Vagina (tissue), 2 donors: ENCODE measurements around the gene ABL1. TPM values are rescaled to one million over a fixed set of nuclear protein-coding genes. Genes with fewer than 3 reads are reported as not detected.

Experiments used
- DNase-seq, 2 donors: peaks; one replicate each; pipeline ENCODE4 v3.0.0-alpha.2; 2017; ENCODE audit errors: extremely low spot score in 2 of 2
- H3K27ac ChIP-seq: fragments of 200-600 bp; sonication (generic); one replicate; pipeline ENCODE4 v1.5.1; 2019
- H3K27me3 ChIP-seq: fragments of 200-600 bp; sonication (generic); one replicate; pipeline ENCODE4 v1.5.1; 2019
- H3K36me3 ChIP-seq, 2 donors: fragments of 200-600 bp; sonication (generic); one replicate each; pipeline ENCODE4 v1.5.1; 2017 to 2019
- H3K4me1 ChIP-seq: fragments of 200-600 bp; sonication (generic); one replicate; pipeline ENCODE4 v1.5.1; 2019
- H3K4me3 ChIP-seq, 2 donors: fragments of 200-600 bp; sonication (generic); 1 replicate in 1 of 2; 2 replicates in 1 of 2; pipeline ENCODE4 v1.5.1; 2016 to 2019
- H3K9me3 ChIP-seq: fragments of 200-600 bp; sonication (generic); one replicate; pipeline ENCODE4 v1.5.1; 2019
- CTCF ChIP-seq, 3 experiments: fragments of 450-650 bp in 2 of 3; fragments of 200-600 bp in 1 of 3; sonication (generic) in 1 of 3; IDR thresholded peaks; one replicate each; pipeline ENCODE4 v1.5.1; 2017 to 2019; ENCODE audit warnings: antibody characterized with exemption in 3 of 3, mild to moderate bottlenecking in 2 of 3, moderate library complexity in 2 of 3
- POLR2A ChIP-seq, 2 donors: fragments of 450-650 bp; IDR thresholded peaks; one replicate each; pipeline ENCODE4 v1.6.1; 2017; ENCODE audit warnings: antibody characterized with exemption in 2 of 2, mild to moderate bottlenecking in 2 of 2, moderate library complexity in 2 of 2
- POLR2AphosphoS5 ChIP-seq, 2 donors: sonication (generic); formaldehyde crosslinking; IDR thresholded peaks; one replicate each; pipeline ENCODE4 v1.9.0; 2017; ENCODE audit warnings: antibody characterized with exemption in 2 of 2, mild to moderate bottlenecking in 2 of 2, low read depth in 1 of 2; ENCODE audit not compliant: insufficient read depth in 1 of 2
- intact Hi-C: fragments of 100-400 bp; cut with DNase I; formaldehyde crosslinking; loops from one replicate; pipeline ENCODE4 v1.15.1; 2023
- total RNA-seq: library from RNA; depleted of rRNA; stranded (reverse); fragments of >200 nt; gene quantifications from one replicate; pipeline ENCODE4 v1.2.3, GENCODE V29; 2016

Gene ABL1
- total RNA-seq, 1 donor from 2014 or later = 68.5 TPM

DNA sequence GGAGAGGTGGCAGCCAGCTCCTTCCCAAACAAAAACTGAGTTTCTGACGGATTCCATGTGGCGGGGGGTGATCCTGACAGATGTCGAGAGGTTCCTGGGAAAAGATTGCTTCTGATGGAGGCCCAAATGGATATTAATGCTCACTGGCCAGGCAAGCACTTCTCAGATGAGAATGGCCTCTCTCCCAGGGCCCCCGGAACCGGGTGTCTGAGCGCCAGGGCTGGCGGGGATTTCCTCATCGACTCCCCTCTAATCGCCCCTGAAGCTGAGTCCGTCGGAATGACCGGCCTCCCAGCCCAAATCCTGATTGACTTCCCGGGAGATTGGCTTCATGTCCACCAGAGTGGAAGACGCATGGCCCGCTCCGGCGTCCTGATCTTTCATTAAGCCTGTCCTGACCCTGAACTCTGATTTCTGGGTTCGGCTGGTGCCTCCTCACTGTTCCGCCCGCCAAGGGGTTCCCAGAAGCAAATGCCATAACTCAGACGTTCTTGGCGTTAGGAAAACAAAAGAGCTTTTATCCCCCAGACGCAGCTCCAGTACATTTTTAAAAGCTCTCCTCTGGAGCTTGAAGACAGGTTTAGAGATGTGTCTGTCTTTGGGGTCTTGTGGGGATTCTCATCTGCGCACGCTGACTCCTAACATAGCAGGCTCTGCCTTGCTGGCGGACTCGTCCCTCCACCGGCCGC is 86.4 kb downstream of the ABL1 start:
- intact Hi-C loops = no loop called here
- H3K9me3 ChIP-seq = no peaks in the 10 kb centered on the region
- no peak for DNase-seq
- H3K36me3 ChIP-seq = no peaks in the 10 kb centered on the region
- no peaks in the 10 kb centered on the region for H3K27me3 ChIP-seq
- H3K4me1 ChIP-seq = no peaks in the 10 kb centered on the region
- no peak overlapping the region for H3K4me3 ChIP-seq
- H3K27ac ChIP-seq = no peak overlapping the region
- TF ChIP-seq POLR2AphosphoS5 (IDR thresholded peaks at IDR 0.05; ENCODE audit: insufficient read depth in 1 of 2, low read depth in 1 of 2) = no peak
- TF ChIP-seq POLR2A (IDR thresholded peaks at IDR 0.05) = no peak
- TF ChIP-seq CTCF (IDR thresholded peaks at IDR 0.05) = no peak

- DNase-seq = no peak
- no peaks in the 10 kb centered on the region for H3K9me3 ChIP-seq
- no peaks in the 10 kb centered on the region for H3K36me3 ChIP-seq
- no peak overlapping the region for H3K27ac ChIP-seq
- no peak for TF ChIP-seq POLR2AphosphoS5 (IDR thresholded peaks at IDR 0.05; ENCODE audit: insufficient read depth in 1 of 2, low read depth in 1 of 2)
- no peak for TF ChIP-seq POLR2A (IDR thresholded peaks at IDR 0.05)
- TF ChIP-seq CTCF (IDR thresholded peaks at IDR 0.05) = no peak
- intact Hi-C loops = no loop called here
- H3K4me1 ChIP-seq = no peaks in the 10 kb centered on the region
- H3K27me3 ChIP-seq = no peaks in the 10 kb centered on the region
- H3K4me3 ChIP-seq = no peak overlapping the region
Measured at GRCh38 chr9:130921989-130922892, 87.2 kb downstream of the ABL1 start.

- no peak for TF ChIP-seq POLR2A (IDR thresholded peaks at IDR 0.05)
- no peak for TF ChIP-seq CTCF (IDR thresholded peaks at IDR 0.05)
- TF ChIP-seq POLR2AphosphoS5 (IDR thresholded peaks at IDR 0.05; ENCODE audit: insufficient read depth in 1 of 2, low read depth in 1 of 2) = no peak
- Histone ChIP-seq H3K4me1 (no peaks in the 10 kb centered on the region), H3K4me3 (no peak overlapping the region), H3K9me3 (no peaks in the 10 kb centered on the region), H3K27ac (no peak overlapping the region), H3K36me3 (no peaks in the 10 kb centered on the region), H3K27me3 (no peaks in the 10 kb centered on the region)
- intact Hi-C loops = no loop called here
- DNase-seq = no peak
Measured at GRCh38 chr9:130922893-130923610, 88.0 kb downstream of the ABL1 start.

DNA sequence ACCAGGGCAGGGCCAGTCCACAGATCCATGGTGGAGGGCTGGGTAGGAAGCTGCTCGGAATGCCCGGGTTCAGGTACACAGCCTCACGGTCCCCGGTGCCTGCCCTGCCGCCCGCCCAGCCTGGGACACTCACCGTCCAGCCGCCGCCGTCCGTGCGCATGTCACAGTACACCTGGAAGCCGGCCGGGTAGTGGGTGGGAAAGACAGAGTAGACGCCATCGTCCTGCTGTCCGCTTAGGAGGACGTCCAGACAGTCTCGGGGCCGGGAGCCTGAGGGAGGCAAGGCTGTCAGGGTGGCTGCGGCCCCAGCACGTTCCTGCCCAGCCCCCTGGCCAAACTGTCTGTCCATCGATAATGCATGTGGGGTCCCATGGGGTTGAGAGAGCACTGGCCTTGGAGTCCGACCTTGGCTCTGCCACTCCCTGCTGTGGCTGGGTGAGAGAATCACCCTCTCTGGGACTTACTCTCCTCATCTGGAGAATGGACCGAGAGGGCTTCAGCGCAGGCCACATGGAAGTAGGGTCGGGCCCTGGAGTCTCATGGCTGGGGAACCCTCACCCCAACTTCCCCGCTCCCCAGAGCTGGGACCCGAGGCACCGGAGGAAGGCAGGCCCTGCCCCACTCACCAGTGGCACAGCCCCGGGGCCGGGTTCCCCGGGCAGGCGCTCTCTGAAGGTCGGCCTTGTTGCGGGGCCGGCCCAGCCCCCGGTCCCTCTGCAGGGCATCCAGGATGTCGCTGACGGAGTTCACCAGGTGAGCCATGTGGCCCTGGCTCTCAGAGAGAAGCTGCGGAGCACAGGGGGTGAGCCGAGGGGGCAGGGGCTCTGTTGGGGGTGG is 88.8 kb downstream of the ABL1 start:
- TF ChIP-seq POLR2AphosphoS5 (IDR thresholded peaks at IDR 0.05; ENCODE audit: insufficient read depth in 1 of 2, low read depth in 1 of 2) (no peak), CTCF (IDR thresholded peaks at IDR 0.05) (no peak), POLR2A (IDR thresholded peaks at IDR 0.05) (no peak)
- no peak for DNase-seq
- Histone ChIP-seq H3K27me3 (no peaks in the 10 kb centered on the region), H3K4me3 (no peak overlapping the region), H3K4me1 (no peaks in the 10 kb centered on the region), H3K36me3 (no peaks in the 10 kb centered on the region), H3K27ac (no peak overlapping the region), H3K9me3 (no peaks in the 10 kb centered on the region)
- intact Hi-C loops = no loop called here
